K562 (cell line): Measurements from ENCODE around the gene RIMS3. TPM values are rescaled to one million over a fixed set of nuclear protein-coding genes. Genes with fewer than 3 reads are reported as not detected.

Source experiments
- CHD4 ChIP-seq: fragments of 200-600 bp; sonication (generic); IDR thresholded peaks from 3 replicates; pipeline ENCODE4 v1.6.1; 2012; ENCODE audit warnings: low read depth, mild to moderate bottlenecking, mixed read lengths, low read length, inconsistent platforms; ENCODE audit not compliant: insufficient read depth, insufficient replicate concordance, poor library complexity, severe bottlenecking
- FOXP1 ChIP-seq: sonication (generic); formaldehyde crosslinking; IDR thresholded peaks from 2 replicates; pipeline ENCODE4 v1.8.0; 2022; ENCODE audit warnings: mild to moderate bottlenecking, missing genetic modification reagents
- NFIC ChIP-seq: fragments of 450-650 bp; IDR thresholded peaks from 2 replicates; pipeline ENCODE4 v1.6.1; 2017; ENCODE audit warnings: mild to moderate bottlenecking, inconsistent platforms
- NONO ChIP-seq, 2 experiments: fragments of 200-400 bp in 1 of 2; fragments of 450-650 bp in 1 of 2; formaldehyde crosslinking in 1 of 2; IDR thresholded peaks; 2 replicates each; pipeline ENCODE4 v1.6.1; 2017; ENCODE audit warnings: low read depth in 2 of 2, mild to moderate bottlenecking in 2 of 2, moderate library complexity in 2 of 2, low read length in 1 of 2
- PHF21A ChIP-seq: fragments of 450-650 bp; IDR thresholded peaks from 2 replicates; pipeline ENCODE4 v1.6.1; 2017; ENCODE audit warnings: low read depth, borderline replicate concordance
- RAD21 ChIP-seq, 2 experiments: fragments of 250-450 bp in 1 of 2; fragments of 450-650 bp in 1 of 2; sonication (Bioruptor Pico) in 1 of 2; formaldehyde crosslinking in 1 of 2; IDR thresholded peaks in 1 of 2; conservative IDR thresholded peaks in 1 of 2; 2 replicates each; pipeline versions ENCODE4 v1.4.0 to v1.8.0; 2020 to 2022; ENCODE audit warnings: mild to moderate bottlenecking in 2 of 2, moderate library complexity in 1 of 2
- SMARCC2 ChIP-seq: fragments of 450-650 bp; IDR thresholded peaks from 2 replicates; pipeline ENCODE4 v1.6.1; 2017; ENCODE audit warnings: antibody characterized with exemption, moderate library complexity, mild to moderate bottlenecking, low read depth
- ZNF217 ChIP-seq: sonication (generic); formaldehyde crosslinking; IDR thresholded peaks from 2 replicates; pipeline ENCODE4 v1.8.0; 2022; ENCODE audit warnings: mild to moderate bottlenecking, missing genetic modification reagents
- polyA plus RNA-seq, 8 experiments: library from polyadenylated mRNA; depleted of rRNA in 4 of 8; stranded (reverse) in 5 of 8; unstranded in 3 of 8; fragments of >200 nt; fragmentation: Nextera tagmentation in 2 of 8; fragmentation: Illumina TruSeq in 1 of 8; extraction: Ambion mirVana in 2 of 8; extraction: Trizol in 1 of 8; gene quantifications; 2 replicates each; pipeline versions ENCODE4 v1.2.1 to v1.2.3, GENCODE V29; 2011 to 2014; ENCODE audit warnings: inconsistent platforms in 1 of 8, missing spikeins in 1 of 8
- total RNA-seq, 7 experiments: library from RNA; depleted of rRNA in 6 of 7; stranded (reverse); fragments of >200 nt in 6 of 7; fragmentation: Illumina TruSeq in 2 of 7; extraction: Trizol in 2 of 7; gene quantifications; 2 replicates each; pipeline versions ENCODE4 v1.2.1 to v1.2.3, GENCODE V29; 2011 to 2021; ENCODE audit warnings: low replicate concordance in 1 of 7
- TF ChIP-seq, protein P1 (sequence below): fragments of 450-650 bp; IDR thresholded peaks from 2 replicates; pipeline ENCODE4 v1.7.0; 2016; ENCODE audit warnings: borderline replicate concordance
- TF ChIP-seq, protein P2 (sequence below): sonication (generic); formaldehyde crosslinking; IDR thresholded peaks from 2 replicates; pipeline ENCODE4 v1.8.1; 2023; ENCODE audit warnings: mild to moderate bottlenecking, missing genetic modification reagents, moderate library complexity
- TF ChIP-seq, protein P3 (sequence below): fragments of 250-450 bp; sonication (Bioruptor Pico); IDR thresholded peaks from 2 replicates; pipeline ENCODE4 v1.8.0; 2021; ENCODE audit warnings: moderate library complexity, mild to moderate bottlenecking, inconsistent platforms
- TF ChIP-seq, protein P4 (sequence below): fragments of 450-650 bp; IDR thresholded peaks from 2 replicates; pipeline ENCODE4 v1.6.1; 2016

RIMS3 gene
- total and polyA plus RNA-seq, 9 of the 15 experiments (the other 6 are each of a cell fraction or from before 2014, with no cell fraction given) = 0.06 to 1.2 (median 0.59) TPM

DNA sequence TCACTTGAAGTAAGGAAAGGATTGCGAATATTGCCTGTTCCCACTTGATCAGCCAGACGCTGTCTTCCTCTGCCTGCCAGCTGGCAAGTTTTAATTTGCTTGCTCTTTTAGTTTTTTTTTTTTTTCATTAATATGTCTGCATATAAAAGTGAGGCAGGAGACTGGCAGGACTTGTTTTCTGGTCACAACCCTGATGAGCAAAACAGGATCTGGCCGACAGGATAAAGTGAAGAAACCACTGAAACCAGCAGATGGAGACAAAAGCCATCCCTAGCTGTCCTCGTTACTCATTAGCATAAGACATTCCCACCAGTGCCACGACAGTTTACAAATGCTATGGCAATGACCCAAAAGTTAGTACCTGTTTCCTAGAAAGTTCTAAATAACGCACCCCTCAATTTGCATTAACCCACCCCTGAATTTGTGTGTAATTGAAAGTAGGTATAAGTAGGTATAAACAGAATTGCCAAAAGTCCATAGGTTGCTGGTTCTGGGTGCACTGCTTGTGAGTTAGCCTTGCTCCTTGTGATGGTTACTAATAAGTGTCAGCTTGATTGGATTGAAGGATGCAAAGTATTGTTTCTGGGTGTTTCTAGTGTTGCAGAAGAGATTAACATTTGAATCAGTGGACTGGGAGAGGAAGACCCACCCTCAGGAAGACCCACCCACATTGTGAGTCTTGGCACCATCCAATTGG is 73.2 kb downstream of the RIMS3 start (continued):
- TF ChIP-seq, protein P1, sequence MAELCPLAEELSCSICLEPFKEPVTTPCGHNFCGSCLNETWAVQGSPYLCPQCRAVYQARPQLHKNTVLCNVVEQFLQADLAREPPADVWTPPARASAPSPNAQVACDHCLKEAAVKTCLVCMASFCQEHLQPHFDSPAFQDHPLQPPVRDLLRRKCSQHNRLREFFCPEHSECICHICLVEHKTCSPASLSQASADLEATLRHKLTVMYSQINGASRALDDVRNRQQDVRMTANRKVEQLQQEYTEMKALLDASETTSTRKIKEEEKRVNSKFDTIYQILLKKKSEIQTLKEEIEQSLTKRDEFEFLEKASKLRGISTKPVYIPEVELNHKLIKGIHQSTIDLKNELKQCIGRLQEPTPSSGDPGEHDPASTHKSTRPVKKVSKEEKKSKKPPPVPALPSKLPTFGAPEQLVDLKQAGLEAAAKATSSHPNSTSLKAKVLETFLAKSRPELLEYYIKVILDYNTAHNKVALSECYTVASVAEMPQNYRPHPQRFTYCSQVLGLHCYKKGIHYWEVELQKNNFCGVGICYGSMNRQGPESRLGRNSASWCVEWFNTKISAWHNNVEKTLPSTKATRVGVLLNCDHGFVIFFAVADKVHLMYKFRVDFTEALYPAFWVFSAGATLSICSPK = no peak
- TF ChIP-seq NFIC = peak; percentile 21; the same call in 1 of the 2 replicates
- TF ChIP-seq, protein P2, sequence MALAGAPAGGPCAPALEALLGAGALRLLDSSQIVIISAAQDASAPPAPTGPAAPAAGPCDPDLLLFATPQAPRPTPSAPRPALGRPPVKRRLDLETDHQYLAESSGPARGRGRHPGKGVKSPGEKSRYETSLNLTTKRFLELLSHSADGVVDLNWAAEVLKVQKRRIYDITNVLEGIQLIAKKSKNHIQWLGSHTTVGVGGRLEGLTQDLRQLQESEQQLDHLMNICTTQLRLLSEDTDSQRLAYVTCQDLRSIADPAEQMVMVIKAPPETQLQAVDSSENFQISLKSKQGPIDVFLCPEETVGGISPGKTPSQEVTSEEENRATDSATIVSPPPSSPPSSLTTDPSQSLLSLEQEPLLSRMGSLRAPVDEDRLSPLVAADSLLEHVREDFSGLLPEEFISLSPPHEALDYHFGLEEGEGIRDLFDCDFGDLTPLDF = 0 out of 2 replicates have a peak, but pooled peaks have one; percentile 30
- no peak for TF ChIP-seq ZNF217
- TF ChIP-seq CHD4 = no peak
- TF ChIP-seq, protein P3, sequence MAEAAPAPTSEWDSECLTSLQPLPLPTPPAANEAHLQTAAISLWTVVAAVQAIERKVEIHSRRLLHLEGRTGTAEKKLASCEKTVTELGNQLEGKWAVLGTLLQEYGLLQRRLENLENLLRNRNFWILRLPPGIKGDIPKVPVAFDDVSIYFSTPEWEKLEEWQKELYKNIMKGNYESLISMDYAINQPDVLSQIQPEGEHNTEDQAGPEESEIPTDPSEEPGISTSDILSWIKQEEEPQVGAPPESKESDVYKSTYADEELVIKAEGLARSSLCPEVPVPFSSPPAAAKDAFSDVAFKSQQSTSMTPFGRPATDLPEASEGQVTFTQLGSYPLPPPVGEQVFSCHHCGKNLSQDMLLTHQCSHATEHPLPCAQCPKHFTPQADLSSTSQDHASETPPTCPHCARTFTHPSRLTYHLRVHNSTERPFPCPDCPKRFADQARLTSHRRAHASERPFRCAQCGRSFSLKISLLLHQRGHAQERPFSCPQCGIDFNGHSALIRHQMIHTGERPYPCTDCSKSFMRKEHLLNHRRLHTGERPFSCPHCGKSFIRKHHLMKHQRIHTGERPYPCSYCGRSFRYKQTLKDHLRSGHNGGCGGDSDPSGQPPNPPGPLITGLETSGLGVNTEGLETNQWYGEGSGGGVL (CRISPR knock-in tag) = no peak
- peak; percentile 55 to 83 for TF ChIP-seq RAD21 (CRISPR knock-in tag; conservative IDR thresholded peaks at IDR 0.05 in 1 of 2, IDR thresholded peaks at IDR 0.05 in 1 of 2)
- no peak for TF ChIP-seq NONO (IDR thresholded peaks at IDR 0.05; ENCODE audit: low read depth in 2 of 2, low read length in 1 of 2)
- TF ChIP-seq, protein P4, sequence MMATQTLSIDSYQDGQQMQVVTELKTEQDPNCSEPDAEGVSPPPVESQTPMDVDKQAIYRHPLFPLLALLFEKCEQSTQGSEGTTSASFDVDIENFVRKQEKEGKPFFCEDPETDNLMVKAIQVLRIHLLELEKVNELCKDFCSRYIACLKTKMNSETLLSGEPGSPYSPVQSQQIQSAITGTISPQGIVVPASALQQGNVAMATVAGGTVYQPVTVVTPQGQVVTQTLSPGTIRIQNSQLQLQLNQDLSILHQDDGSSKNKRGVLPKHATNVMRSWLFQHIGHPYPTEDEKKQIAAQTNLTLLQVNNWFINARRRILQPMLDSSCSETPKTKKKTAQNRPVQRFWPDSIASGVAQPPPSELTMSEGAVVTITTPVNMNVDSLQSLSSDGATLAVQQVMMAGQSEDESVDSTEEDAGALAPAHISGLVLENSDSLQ = 0 out of 2 replicates have a peak, but pooled peaks have one; percentile 13
- TF ChIP-seq PHF21A = no peak
- TF ChIP-seq FOXP1 (CRISPR knock-in tag) = no peak
- TF ChIP-seq SMARCC2 = no peak
- TF ChIP-seq, all 486 proteins: peak for 12
